Breast epithelium (tissue), 4 donors: Measurements from ENCODE around the gene DDX10. TPM values are rescaled to one million over a fixed set of nuclear protein-coding genes. Genes with fewer than 3 reads are reported as not detected.

Experiments
- DNase-seq, 2 donors: peaks; one replicate each; pipeline ENCODE4 v3.0.0-alpha.2; 2019; ENCODE audit warnings: low spot score in 2 of 2
- H3K27ac ChIP-seq, 2 donors: fragments of 200-600 bp; sonication (generic) in 1 of 2; one replicate each; pipeline ENCODE4 v1.5.1; 2016 to 2019; ENCODE audit warnings: mild to moderate bottlenecking in 1 of 2
- H3K27me3 ChIP-seq, 2 donors: fragments of 200-600 bp; sonication (generic) in 1 of 2; one replicate each; pipeline versions ENCODE4 v1.5.1 to v1.6.0; 2017 to 2019; ENCODE audit warnings: control low read depth in 1 of 2, mild to moderate bottlenecking in 1 of 2
- H3K36me3 ChIP-seq: fragments of 200-600 bp; one replicate; pipeline ENCODE4 v1.5.1; 2019
- H3K4me1 ChIP-seq, 2 donors: fragments of 200-600 bp; sonication (generic); one replicate each; pipeline ENCODE4 v1.5.1; 2016 to 2019; ENCODE audit warnings: control low read depth in 1 of 2
- H3K4me3 ChIP-seq, 3 donors: fragments of 200-600 bp; sonication (generic); 1 replicate in 2 of 3; 2 replicates in 1 of 3; pipeline ENCODE4 v1.5.1; 2016 to 2019; ENCODE audit warnings: mild to moderate bottlenecking in 3 of 3, moderate library complexity in 2 of 3
- H3K9me3 ChIP-seq, 2 donors: fragments of 200-600 bp; sonication (generic) in 1 of 2; one replicate each; pipeline ENCODE4 v1.5.1; 2016 to 2019; ENCODE audit warnings: control low read depth in 1 of 2
- POLR2A ChIP-seq: fragments of 450-650 bp; IDR thresholded peaks from one replicate; pipeline ENCODE4 v1.6.1; 2016; ENCODE audit warnings: antibody characterized with exemption, mild to moderate bottlenecking, moderate library complexity
- POLR2AphosphoS5 ChIP-seq, 3 donors: sonication (generic); formaldehyde crosslinking; IDR thresholded peaks; one replicate each; pipeline ENCODE4 v1.6.1; 2017; ENCODE audit warnings: antibody characterized with exemption in 3 of 3
- intact Hi-C: fragments of 100-400 bp; cut with DNase I; formaldehyde crosslinking; loops from one replicate; pipeline ENCODE4 v1.15.1; 2023; ENCODE audit warnings: low total_unique reads
- total RNA-seq, 3 donors: library from RNA; depleted of rRNA; stranded (reverse); fragments of >200 nt; gene quantifications; one replicate each; pipeline ENCODE4 v1.1.0, GENCODE V29; 2016
- TF ChIP-seq, protein P1 (sequence below), 3 donors: fragments of 450-650 bp; IDR thresholded peaks; one replicate each; pipeline ENCODE4 v1.5.1; 2016 to 2017; ENCODE audit warnings: antibody characterized with exemption in 3 of 3, mild to moderate bottlenecking in 3 of 3, moderate library complexity in 3 of 3

DDX10 gene
- total RNA-seq, 3 donors from 2014 or later: 17.3 to 41.9 (median 29.5) TPM

DNA sequence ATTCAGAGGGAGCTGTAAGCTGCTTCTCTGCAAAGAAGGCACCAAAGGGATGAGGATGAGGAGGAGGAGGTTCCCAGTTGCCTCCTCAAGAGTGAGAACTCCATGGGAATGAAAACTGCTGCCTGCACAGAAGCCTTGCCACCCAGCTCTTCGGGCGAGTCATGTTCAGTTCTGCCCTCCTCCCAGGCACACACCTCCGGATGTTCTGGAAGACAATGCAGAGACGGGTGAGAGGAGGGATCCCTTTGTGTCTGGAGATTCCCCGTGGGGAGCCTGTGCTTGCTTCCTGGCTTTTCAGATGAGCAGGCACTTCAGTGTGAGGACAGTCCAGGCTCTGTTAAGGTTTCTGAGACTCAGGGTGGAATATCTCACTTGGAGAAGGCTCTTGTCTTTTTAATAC is 295.6 kb downstream of the DDX10 start:
- Histone ChIP-seq H3K4me1 (no peaks in the 10 kb centered on the region), H3K4me3 (no peak overlapping the region), H3K9me3 (no peaks in the 10 kb centered on the region), H3K36me3 (no peaks in the 10 kb centered on the region), H3K27ac (no peak overlapping the region), H3K27me3 (no peaks in the 10 kb centered on the region)
- intact Hi-C loops: no loop called here
- no peak for DNase-seq
- TF ChIP-seq POLR2A: no peak
- no peak for TF ChIP-seq POLR2AphosphoS5 (IDR thresholded peaks at IDR 0.05)
- TF ChIP-seq, protein P1, sequence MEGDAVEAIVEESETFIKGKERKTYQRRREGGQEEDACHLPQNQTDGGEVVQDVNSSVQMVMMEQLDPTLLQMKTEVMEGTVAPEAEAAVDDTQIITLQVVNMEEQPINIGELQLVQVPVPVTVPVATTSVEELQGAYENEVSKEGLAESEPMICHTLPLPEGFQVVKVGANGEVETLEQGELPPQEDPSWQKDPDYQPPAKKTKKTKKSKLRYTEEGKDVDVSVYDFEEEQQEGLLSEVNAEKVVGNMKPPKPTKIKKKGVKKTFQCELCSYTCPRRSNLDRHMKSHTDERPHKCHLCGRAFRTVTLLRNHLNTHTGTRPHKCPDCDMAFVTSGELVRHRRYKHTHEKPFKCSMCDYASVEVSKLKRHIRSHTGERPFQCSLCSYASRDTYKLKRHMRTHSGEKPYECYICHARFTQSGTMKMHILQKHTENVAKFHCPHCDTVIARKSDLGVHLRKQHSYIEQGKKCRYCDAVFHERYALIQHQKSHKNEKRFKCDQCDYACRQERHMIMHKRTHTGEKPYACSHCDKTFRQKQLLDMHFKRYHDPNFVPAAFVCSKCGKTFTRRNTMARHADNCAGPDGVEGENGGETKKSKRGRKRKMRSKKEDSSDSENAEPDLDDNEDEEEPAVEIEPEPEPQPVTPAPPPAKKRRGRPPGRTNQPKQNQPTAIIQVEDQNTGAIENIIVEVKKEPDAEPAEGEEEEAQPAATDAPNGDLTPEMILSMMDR (IDR thresholded peaks at IDR 0.05): no peak

DNA sequence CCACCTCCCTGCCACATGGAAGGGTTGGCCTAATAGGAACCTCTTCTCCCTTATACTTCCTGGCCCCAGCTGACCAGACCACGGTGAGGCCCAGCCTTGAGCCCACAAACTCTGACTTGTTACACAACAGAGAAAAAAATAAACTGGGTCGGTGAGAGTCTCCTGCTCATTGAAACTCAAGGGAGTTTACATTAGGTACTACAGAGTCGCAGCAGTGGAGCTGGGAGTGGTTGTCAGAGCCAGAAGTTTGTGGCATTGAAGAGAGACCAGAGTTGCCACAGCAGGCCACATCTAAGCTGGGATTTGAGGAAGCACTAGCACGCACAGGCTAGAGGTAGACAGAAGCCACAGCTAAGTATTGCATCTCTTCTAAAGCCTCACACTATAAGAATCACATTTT is 296.2 kb downstream of the DDX10 start:
- no peak for TF ChIP-seq POLR2AphosphoS5 (IDR thresholded peaks at IDR 0.05)
- TF ChIP-seq POLR2A: no peak
- TF ChIP-seq, protein P1 (IDR thresholded peaks at IDR 0.05): no peak
- DNase-seq: no peak
- H3K36me3 ChIP-seq: no peaks in the 10 kb centered on the region
- intact Hi-C loops: no loop called here
- H3K4me1 ChIP-seq: no peaks in the 10 kb centered on the region
- no peak overlapping the region for H3K27ac ChIP-seq
- H3K4me3 ChIP-seq: no peak overlapping the region
- no peaks in the 10 kb centered on the region for H3K9me3 ChIP-seq
- no peaks in the 10 kb centered on the region for H3K27me3 ChIP-seq

DNA sequence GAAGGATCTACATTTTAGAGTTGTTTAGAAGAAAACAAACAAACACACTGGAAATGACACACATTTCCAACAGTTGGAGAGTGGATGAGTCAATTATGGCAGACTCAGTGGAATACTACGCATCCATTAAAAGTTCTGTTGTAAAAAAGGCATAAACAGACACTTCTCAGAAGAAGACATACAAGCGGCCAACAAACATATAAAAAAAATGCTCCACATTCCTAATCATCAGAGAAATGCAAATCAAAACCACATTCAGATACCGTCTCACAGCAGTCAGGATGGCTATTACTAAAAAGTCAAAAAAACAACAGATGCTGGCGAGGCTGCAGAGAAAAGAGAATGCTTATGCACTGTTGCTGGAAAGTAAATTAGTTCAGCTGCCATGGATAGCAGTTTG is 298.2 kb downstream of the DDX10 start:
- H3K27ac ChIP-seq: no peak overlapping the region
- H3K36me3 ChIP-seq: no peaks in the 10 kb centered on the region
- no peak overlapping the region for H3K4me3 ChIP-seq
- H3K27me3 ChIP-seq: no peaks in the 10 kb centered on the region
- H3K4me1 ChIP-seq: no peaks in the 10 kb centered on the region
- intact Hi-C loops: no loop called here
- no peaks in the 10 kb centered on the region for H3K9me3 ChIP-seq
- TF ChIP-seq POLR2AphosphoS5 (IDR thresholded peaks at IDR 0.05): no peak
- TF ChIP-seq POLR2A: no peak
- TF ChIP-seq, protein P1 (IDR thresholded peaks at IDR 0.05): no peak
- no peak for DNase-seq

DNA sequence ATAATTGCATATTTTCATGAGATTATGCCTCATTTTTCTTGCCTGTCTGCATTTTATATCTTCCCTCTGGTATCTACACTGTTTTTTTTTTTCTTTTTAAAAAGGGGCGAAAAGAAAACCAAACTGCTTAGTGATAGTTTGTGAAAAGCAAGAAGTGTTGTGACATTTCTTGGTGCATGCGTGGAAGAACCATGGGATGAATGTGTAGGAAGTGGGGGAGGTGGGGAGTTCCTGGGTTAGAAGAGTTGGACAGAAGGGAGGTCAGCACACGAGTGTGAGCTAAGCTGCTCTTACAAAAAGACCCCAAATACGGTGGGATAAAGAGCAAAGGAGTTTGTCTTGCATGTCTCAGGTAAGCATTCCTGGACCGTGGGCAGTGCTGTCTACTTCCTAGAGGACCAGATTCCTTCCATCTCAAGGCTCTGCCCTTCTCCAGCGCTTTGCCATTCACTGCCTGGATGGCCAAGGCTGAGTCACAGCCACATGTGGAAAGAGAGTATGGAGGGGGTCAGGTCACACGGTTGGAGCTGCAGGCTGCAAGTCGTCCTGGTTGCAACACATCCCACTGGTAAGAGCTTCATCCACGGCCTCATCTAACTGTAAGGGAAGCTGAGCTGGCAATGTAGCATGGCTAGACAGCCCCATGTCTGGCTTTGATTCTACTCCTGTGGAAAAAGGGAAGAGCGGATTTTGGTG is 300.6 kb downstream of the DDX10 start:
- intact Hi-C loops: no loop called here
- H3K4me3 ChIP-seq: no peak overlapping the region
- no peak for DNase-seq

DNA sequence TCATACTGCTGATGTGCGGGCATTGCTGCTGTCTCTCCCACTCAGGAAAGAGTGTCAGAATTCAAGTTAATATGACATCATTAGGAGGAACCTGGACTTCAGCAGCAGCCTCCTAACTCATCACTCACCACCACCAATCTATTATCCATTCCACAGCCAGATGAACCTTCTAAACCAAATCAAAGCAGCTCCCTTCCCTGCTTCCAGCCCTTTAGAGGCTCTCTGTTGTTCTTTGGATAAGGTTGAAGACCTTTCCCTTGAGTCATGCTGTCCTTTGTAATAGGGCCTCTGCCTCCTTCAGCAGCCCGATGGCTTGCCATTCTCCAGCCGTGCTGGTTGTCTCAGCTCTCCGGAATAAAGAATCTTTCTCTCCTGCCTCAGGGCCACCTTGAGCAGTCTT is 301.3 kb downstream of the DDX10 start:
- no peak for DNase-seq
- no peaks in the 10 kb centered on the region for H3K9me3 ChIP-seq
- no peak overlapping the region for H3K4me3 ChIP-seq
- no peaks in the 10 kb centered on the region for H3K27me3 ChIP-seq
- H3K36me3 ChIP-seq: no peaks in the 10 kb centered on the region
- intact Hi-C loops: no loop called here
- TF ChIP-seq POLR2AphosphoS5 (IDR thresholded peaks at IDR 0.05) (no peak), POLR2A (no peak)
- TF ChIP-seq, protein P1 (IDR thresholded peaks at IDR 0.05): no peak
- no peaks in the 10 kb centered on the region for H3K4me1 ChIP-seq
- no peak overlapping the region for H3K27ac ChIP-seq

More for the DNA sequence above, 300.6 kb downstream of the DDX10 start:
- TF ChIP-seq POLR2AphosphoS5 (IDR thresholded peaks at IDR 0.05): no peak
- no peak overlapping the region for H3K27ac ChIP-seq
- H3K36me3 ChIP-seq: no peaks in the 10 kb centered on the region
- H3K4me1 ChIP-seq: no peaks in the 10 kb centered on the region
- H3K9me3 ChIP-seq: no peaks in the 10 kb centered on the region
- no peaks in the 10 kb centered on the region for H3K27me3 ChIP-seq

DNA sequence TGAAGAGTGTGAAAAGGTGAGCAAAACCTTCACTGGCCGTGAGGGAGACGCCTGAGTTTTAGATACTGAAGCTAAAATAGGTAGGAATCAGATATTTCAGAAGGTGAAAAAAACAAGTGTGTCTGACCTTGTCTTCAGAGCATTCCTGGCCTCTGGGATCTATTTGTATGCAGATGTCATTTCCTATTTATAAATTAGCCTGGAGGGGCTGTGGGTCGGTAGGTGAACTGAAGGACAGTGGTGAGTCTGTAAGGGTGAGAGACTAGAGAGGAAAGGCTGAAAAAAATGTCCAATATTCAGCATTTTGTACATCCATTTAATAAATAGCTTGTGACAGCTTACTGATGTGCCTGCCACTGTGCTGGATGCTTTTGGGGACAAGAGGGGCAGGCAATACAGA is 302.1 kb downstream of the DDX10 start:
- no peaks in the 10 kb centered on the region for H3K27me3 ChIP-seq
- intact Hi-C loops: no loop called here
- no peaks in the 10 kb centered on the region for H3K36me3 ChIP-seq
- DNase-seq: no peak
- no peak for TF ChIP-seq POLR2AphosphoS5 (IDR thresholded peaks at IDR 0.05)
- TF ChIP-seq, protein P1 (IDR thresholded peaks at IDR 0.05): no peak
- no peaks in the 10 kb centered on the region for H3K4me1 ChIP-seq
- no peak overlapping the region for H3K4me3 ChIP-seq
- no peaks in the 10 kb centered on the region for H3K9me3 ChIP-seq
- H3K27ac ChIP-seq: no peak overlapping the region
